ENCODE data around the gene ADAP2.

DNA sequence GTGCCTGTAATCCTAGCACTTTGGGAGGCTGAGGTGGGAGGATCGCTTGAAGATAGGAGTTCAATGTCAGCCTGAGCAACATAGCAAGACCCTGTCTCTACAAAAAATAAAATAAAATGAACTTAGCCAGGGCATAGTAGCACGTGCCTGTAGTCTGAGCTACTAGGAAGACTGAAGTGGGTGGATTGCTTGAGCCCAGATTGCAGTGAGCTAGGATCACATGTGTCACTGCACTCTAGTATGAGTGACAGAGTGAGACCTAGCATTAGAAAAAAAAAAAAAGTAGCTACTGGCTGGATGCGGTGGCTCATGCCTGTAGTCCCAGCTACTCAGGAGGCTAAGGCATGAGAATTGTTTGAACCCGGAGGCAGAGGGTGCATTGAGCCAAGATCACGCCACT is 6.0 kb downstream of the ADAP2 start:
- TF ChIP-seq, protein P1, sequence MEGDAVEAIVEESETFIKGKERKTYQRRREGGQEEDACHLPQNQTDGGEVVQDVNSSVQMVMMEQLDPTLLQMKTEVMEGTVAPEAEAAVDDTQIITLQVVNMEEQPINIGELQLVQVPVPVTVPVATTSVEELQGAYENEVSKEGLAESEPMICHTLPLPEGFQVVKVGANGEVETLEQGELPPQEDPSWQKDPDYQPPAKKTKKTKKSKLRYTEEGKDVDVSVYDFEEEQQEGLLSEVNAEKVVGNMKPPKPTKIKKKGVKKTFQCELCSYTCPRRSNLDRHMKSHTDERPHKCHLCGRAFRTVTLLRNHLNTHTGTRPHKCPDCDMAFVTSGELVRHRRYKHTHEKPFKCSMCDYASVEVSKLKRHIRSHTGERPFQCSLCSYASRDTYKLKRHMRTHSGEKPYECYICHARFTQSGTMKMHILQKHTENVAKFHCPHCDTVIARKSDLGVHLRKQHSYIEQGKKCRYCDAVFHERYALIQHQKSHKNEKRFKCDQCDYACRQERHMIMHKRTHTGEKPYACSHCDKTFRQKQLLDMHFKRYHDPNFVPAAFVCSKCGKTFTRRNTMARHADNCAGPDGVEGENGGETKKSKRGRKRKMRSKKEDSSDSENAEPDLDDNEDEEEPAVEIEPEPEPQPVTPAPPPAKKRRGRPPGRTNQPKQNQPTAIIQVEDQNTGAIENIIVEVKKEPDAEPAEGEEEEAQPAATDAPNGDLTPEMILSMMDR (IDR thresholded peaks at IDR 0.05) = no peak
- no peak for TF ChIP-seq ZFX (IDR thresholded peaks at IDR 0.05; ENCODE audit: borderline replicate concordance)

All from 22Rv1 (cell line).